Fibroblast of lung (primary cell): ENCODE results near the gene MARK3. TPM values are rescaled to one million over a fixed set of nuclear protein-coding genes. Genes with fewer than 3 reads are reported as not detected.

Experiments
- DNase-seq, 2 donors: peaks; one replicate each; pipeline versions ENCODE4 v3.0.0 to v3.0.0-alpha.2; 2010; ENCODE audit warnings: low read depth in 2 of 2
- H2AFZ ChIP-seq: 2 replicates; pipeline ENCODE4 v1.5.1; 2012; ENCODE audit warnings: low read length, control low read depth, inconsistent platforms
- H3K27ac ChIP-seq: 2 replicates; pipeline ENCODE4 v1.5.1; 2011; ENCODE audit warnings: low read length, control low read depth; ENCODE audit not compliant: insufficient read depth
- H3K27me3 ChIP-seq: 2 replicates; pipeline ENCODE4 v1.5.1; 2011; ENCODE audit warnings: mild to moderate bottlenecking, low read length; ENCODE audit not compliant: control insufficient read depth, insufficient read depth
- H3K36me3 ChIP-seq: 2 replicates; pipeline ENCODE4 v1.5.1; 2011; ENCODE audit warnings: low read length; ENCODE audit not compliant: control insufficient read depth, insufficient read depth
- H3K4me1 ChIP-seq: 2 replicates; pipeline ENCODE4 v1.5.1; 2011; ENCODE audit warnings: low read length; ENCODE audit not compliant: control insufficient read depth, insufficient read depth; ENCODE audit errors: extremely low read depth
- H3K4me2 ChIP-seq: 2 replicates; pipeline ENCODE4 v1.5.1; 2011; ENCODE audit warnings: low read length, control low read depth; ENCODE audit not compliant: insufficient read depth; ENCODE audit errors: extremely low read depth
- H3K4me3 ChIP-seq, 4 experiments: fragments of 200-600 bp in 1 of 4; sonication (generic) in 1 of 4; replicated peaks in 1 of 4; 2 replicates each; pipeline ENCODE4 v1.5.1; 2011 to 2016; ENCODE audit warnings: low read length in 4 of 4, low read depth in 3 of 4, mild to moderate bottlenecking in 3 of 4, control low read depth in 2 of 4, inconsistent platforms in 1 of 4, mixed read lengths in 1 of 4; ENCODE audit not compliant: insufficient read depth in 1 of 4; ENCODE audit errors: control extremely low read depth in 1 of 4
- H3K79me2 ChIP-seq: 2 replicates; pipeline ENCODE4 v1.5.1; 2012; ENCODE audit warnings: mild to moderate bottlenecking, low read length, inconsistent platforms; ENCODE audit not compliant: control insufficient read depth, insufficient read depth
- H3K9ac ChIP-seq: 2 replicates; pipeline ENCODE4 v1.5.1; 2011; ENCODE audit warnings: mild to moderate bottlenecking, low read length, control low read depth; ENCODE audit not compliant: insufficient read depth
- H3K9me3 ChIP-seq: 2 replicates; pipeline ENCODE4 v1.5.1; 2012; ENCODE audit warnings: low read depth, low read length; ENCODE audit not compliant: control insufficient read depth, insufficient read depth
- H4K20me1 ChIP-seq: 2 replicates; pipeline ENCODE4 v1.5.1; 2011; ENCODE audit warnings: low read length; ENCODE audit not compliant: control insufficient read depth, insufficient read depth; ENCODE audit errors: extremely low read depth
- EZH2 ChIP-seq: IDR thresholded peaks from 2 replicates; pipeline ENCODE4 v1.5.1; 2012; ENCODE audit warnings: low read length, control low read depth, mild to moderate bottlenecking; ENCODE audit errors: missing control alignments
- polyA plus RNA-seq, 2 donors: library from polyadenylated mRNA; depleted of rRNA in 1 of 2; stranded (reverse) in 1 of 2; unstranded in 1 of 2; fragments of >200 nt; gene quantifications; 2 replicates each; pipeline ENCODE4 v1.2.1, GENCODE V29; 2011 to 2012; ENCODE audit warnings: missing spikeins in 1 of 2
- total RNA-seq: library from RNA; depleted of rRNA; stranded (reverse); fragments of >200 nt; gene quantifications from 2 replicates; pipeline ENCODE4 v1.2.1, GENCODE V29; 2014
- TF ChIP-seq, protein P1 (sequence below), 2 donors: IDR thresholded peaks in 1 of 2; conservative IDR thresholded peaks in 1 of 2; 1 replicate in 1 of 2; 2 replicates in 1 of 2; pipeline ENCODE4 v1.5.1; 2011 to 2012; ENCODE audit warnings: low read length in 2 of 2, control low read depth in 1 of 2, inconsistent platforms in 1 of 2, low read depth in 1 of 2, mild to moderate bottlenecking in 1 of 2

The MARK3 gene
- total and polyA plus RNA-seq, 2 donors (not counting 1 experiment from before 2014, with no cell fraction given), result 76.0 to 119 TPM

DNA sequence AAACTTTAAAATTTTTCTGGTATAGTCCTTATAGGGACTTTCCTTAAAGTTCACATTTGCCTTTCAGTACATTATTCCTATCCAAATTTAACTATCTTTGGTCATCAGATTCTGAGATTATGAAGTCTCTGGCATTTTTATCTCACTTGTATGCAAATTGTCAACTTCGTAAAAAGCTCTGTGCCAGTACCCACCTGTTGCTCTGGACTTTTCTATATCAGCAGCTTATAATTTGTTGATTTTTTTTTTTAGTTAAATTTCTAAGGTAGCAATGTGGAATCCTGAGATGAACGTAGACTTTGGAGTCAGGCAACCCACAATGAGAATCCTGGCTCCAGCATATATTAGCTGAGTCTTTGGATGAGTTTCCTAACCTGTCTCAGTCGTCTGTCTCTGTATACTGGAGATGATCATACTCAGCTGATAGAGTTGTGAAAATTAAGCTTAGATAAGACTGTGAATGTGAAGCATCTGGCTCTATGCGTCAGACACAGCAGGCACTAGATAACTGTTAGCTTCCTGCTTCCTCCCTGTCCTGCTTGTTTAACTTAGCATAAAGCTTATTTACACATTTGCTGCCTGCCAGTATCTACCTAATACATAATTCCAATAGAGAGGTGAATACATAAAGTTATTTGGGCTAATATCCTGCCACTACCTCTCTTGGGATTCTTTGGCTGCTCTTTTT, 59.8 kb downstream of the MARK3 start:
- peak; percentile 21 to 59 for DNase-seq

DNA sequence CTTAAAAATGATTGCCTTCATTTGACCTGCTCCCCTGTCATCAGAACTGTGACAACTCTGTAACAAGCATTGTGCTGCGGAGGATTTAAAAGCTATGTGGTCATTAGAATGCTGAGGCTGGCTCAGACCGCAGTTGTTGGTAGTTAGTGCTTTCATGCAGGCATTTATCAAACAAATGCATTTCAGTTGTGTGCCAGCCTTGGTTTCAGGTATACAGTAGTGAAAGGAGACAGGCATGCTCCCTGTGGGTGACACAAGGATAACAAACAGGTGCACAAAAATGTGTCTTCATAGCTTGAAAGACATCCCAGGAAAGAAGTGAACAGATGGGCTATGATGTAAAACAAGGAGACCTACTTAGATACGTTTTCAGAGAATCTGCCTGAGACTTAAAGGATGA, 60.6 kb downstream of the MARK3 start:
- H3K4me1 ChIP-seq, result no peaks in the 10 kb centered on the region
- no peak overlapping the region for H3K4me3 ChIP-seq
- no peak overlapping the region for H3K27ac ChIP-seq
- H3K4me2 ChIP-seq, result no peak overlapping the region
- H3K27me3 ChIP-seq, result no peaks in the 10 kb centered on the region
- no peak overlapping the region for H3K9ac ChIP-seq
- TF ChIP-seq, protein P1, sequence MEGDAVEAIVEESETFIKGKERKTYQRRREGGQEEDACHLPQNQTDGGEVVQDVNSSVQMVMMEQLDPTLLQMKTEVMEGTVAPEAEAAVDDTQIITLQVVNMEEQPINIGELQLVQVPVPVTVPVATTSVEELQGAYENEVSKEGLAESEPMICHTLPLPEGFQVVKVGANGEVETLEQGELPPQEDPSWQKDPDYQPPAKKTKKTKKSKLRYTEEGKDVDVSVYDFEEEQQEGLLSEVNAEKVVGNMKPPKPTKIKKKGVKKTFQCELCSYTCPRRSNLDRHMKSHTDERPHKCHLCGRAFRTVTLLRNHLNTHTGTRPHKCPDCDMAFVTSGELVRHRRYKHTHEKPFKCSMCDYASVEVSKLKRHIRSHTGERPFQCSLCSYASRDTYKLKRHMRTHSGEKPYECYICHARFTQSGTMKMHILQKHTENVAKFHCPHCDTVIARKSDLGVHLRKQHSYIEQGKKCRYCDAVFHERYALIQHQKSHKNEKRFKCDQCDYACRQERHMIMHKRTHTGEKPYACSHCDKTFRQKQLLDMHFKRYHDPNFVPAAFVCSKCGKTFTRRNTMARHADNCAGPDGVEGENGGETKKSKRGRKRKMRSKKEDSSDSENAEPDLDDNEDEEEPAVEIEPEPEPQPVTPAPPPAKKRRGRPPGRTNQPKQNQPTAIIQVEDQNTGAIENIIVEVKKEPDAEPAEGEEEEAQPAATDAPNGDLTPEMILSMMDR (conservative IDR thresholded peaks at IDR 0.05 in 1 of 2, IDR thresholded peaks at IDR 0.05 in 1 of 2; ENCODE audit: low read depth in 1 of 2, low read length in 2 of 2), result no peak
- no peak for TF ChIP-seq EZH2
- peak in 1 of 2 donors; percentile 36 for DNase-seq
- peaks cover 61% of the 10 kb centered on the region for H3K79me2 ChIP-seq
- H3K9me3 ChIP-seq, result no peaks in the 10 kb centered on the region
- H3K36me3 ChIP-seq, result no peaks in the 10 kb centered on the region
- H2AFZ ChIP-seq, result no peak overlapping the region
- no peaks in the 10 kb centered on the region for H4K20me1 ChIP-seq

More for the DNA sequence above, 59.8 kb downstream of the MARK3 start:
- H3K27me3 ChIP-seq, result no peaks in the 10 kb centered on the region
- H2AFZ ChIP-seq, result no peak overlapping the region
- H3K9ac ChIP-seq, result no peak overlapping the region
- no peak for TF ChIP-seq EZH2
- TF ChIP-seq, protein P1 (conservative IDR thresholded peaks at IDR 0.05 in 1 of 2, IDR thresholded peaks at IDR 0.05 in 1 of 2; ENCODE audit: low read depth in 1 of 2, low read length in 2 of 2), result no peak
- no peak overlapping the region for H3K4me2 ChIP-seq
- no peaks in the 10 kb centered on the region for H3K36me3 ChIP-seq
- no peaks in the 10 kb centered on the region for H3K9me3 ChIP-seq
- no peak overlapping the region for H3K27ac ChIP-seq
- H3K4me1 ChIP-seq, result no peaks in the 10 kb centered on the region
- peaks cover 67% of the 10 kb centered on the region for H3K79me2 ChIP-seq
- no peaks in the 10 kb centered on the region for H4K20me1 ChIP-seq
- no peak overlapping the region for H3K4me3 ChIP-seq

DNA sequence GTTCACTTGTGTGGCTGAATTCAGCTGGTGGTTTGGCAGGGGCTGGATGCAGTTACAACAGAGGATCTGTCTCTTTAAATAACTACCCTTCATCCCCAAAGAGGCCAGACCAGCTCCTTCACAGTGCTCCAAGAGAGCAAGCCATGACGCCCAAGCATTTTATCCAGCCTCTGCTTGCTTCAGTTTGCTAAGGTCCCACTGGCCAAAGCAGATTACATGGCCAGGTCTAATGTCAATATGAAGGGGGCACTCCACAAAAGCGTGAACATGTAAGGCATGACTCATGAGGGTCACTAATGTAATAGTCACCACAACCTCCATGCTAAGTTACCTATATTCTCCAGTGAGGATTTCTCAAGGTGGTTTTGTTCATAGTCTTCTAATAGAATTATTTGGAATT, 62.9 kb downstream of the MARK3 start:
- no peaks in the 10 kb centered on the region for H4K20me1 ChIP-seq
- H3K4me1 ChIP-seq, result no peaks in the 10 kb centered on the region
- no peak overlapping the region for H3K4me2 ChIP-seq

More for the DNA sequence above, 62.9 kb downstream of the MARK3 start:
- H3K27ac ChIP-seq, result no peak overlapping the region
- no peak overlapping the region for H3K9ac ChIP-seq
- DNase-seq, result peak in 1 of 2 donors; percentile 32
- H3K9me3 ChIP-seq, result no peaks in the 10 kb centered on the region
- no peaks in the 10 kb centered on the region for H3K27me3 ChIP-seq
- TF ChIP-seq EZH2, result no peak
- TF ChIP-seq, protein P1 (conservative IDR thresholded peaks at IDR 0.05 in 1 of 2, IDR thresholded peaks at IDR 0.05 in 1 of 2; ENCODE audit: low read depth in 1 of 2, low read length in 2 of 2), result no peak
- H3K36me3 ChIP-seq, result no peaks in the 10 kb centered on the region
- peaks cover 68% of the 10 kb centered on the region for H3K79me2 ChIP-seq
- H2AFZ ChIP-seq, result no peak overlapping the region
- H3K4me3 ChIP-seq, result no peak overlapping the region
